Psoas muscle (tissue), 8 donors: ENCODE results near the gene AUTS2. TPM values are rescaled to one million over a fixed set of nuclear protein-coding genes. Genes with fewer than 3 reads are reported as not detected.
A peak's percentile ranks its signal among the peaks of the same experiment; 100 is the strongest.

Experiments
- ATAC-seq, 4 donors: fragments of 200-7000 bp; cut with Tn5 transposase; one replicate each; pipeline ENCODE4 v1.9.1; 2020; ENCODE audit warnings: moderate library complexity in 3 of 4, mild to moderate bottlenecking in 2 of 4
- DNase-seq, 2 donors: peaks; one replicate each; pipeline ENCODE4 v3.0.0-alpha.2; 2020
- H3K27ac ChIP-seq: fragments of 200-600 bp; one replicate; pipeline ENCODE4 v1.8.0; 2022
- H3K27me3 ChIP-seq, 3 donors: fragments of 200-600 bp in 1 of 3; one replicate each; pipeline versions ENCODE4 v1.6.1 to v1.8.0; 2013 to 2022; ENCODE audit warnings: low read length in 2 of 3, mild to moderate bottlenecking in 2 of 3, moderate library complexity in 1 of 3; ENCODE audit not compliant: insufficient read depth in 3 of 3
- H3K36me3 ChIP-seq, 2 donors: fragments of 200-600 bp in 1 of 2; one replicate each; pipeline versions ENCODE4 v1.6.1 to v1.8.0; 2013 to 2022; ENCODE audit warnings: low read depth in 1 of 2, mild to moderate bottlenecking in 1 of 2, moderate library complexity in 1 of 2; ENCODE audit not compliant: insufficient read depth in 1 of 2
- H3K4me1 ChIP-seq: fragments of 200-600 bp; one replicate; pipeline ENCODE4 v1.8.0; 2022
- H3K4me3 ChIP-seq: fragments of 200-600 bp; one replicate; pipeline ENCODE4 v1.8.0; 2022; ENCODE audit warnings: mild to moderate bottlenecking
- H3K9me3 ChIP-seq: fragments of 200-600 bp; one replicate; pipeline ENCODE4 v1.8.0; 2022
- WGBS, 3 donors: extraction: QIAGEN DNeasy Blood & Tissue Kit; methylation state at CpG; one replicate each; pipeline versions ENCODE4 v1.1.6 to v1.1.7; 2013; 5-methylcytosine and 5-hydroxymethylcytosine counted together
- intact Hi-C, 2 donors: fragments of 100-400 bp; cut with DNase I; formaldehyde crosslinking; loops; one replicate each; pipeline versions ENCODE4 v1.11.0 to v1.14.2; 2022
- polyA plus RNA-seq, 3 donors: library from polyadenylated mRNA; stranded (reverse); fragments of 200-250 nt; gene quantifications; one replicate each; pipeline ENCODE4 v1.2.3, GENCODE V29; 2013
- total RNA-seq, 4 donors: library from RNA; stranded (reverse); fragmentation: NEBNext Ultra II Directional in 2 of 4; extraction: Animal tissue kit (Norgen Biotek cat#: 25700) in 2 of 4; gene quantifications; one replicate each; pipeline versions ENCODE4 v1.2.1 to v1.2.4, GENCODE V29; 2021 to 2023
- TF ChIP-seq, protein P1 (sequence below): fragments of 200-600 bp; IDR thresholded peaks from one replicate; pipeline ENCODE4 v1.8.0; 2022; ENCODE audit warnings: antibody characterized with exemption
- donor health status: healthy with polysubstance abuse.
- donor health status: DM: no; HTN: no; CAD: no; lungs with moderate emphysema.
- donor health status: Bipolar disorder and iron deficiency.
- donor health status: healthy.
- donor health status: DM: yes; HTN: yes; CAD: no.
- donor health status: DM: no; HTN: no; CAD: no.
- donor health status: DM: no; HTN: no; CAD: no.
- donor health status: DM: yes; HTN: yes; CAD: no.

Gene AUTS2
- total and polyA plus RNA-seq, 7 donors: 5.0 to 33.5 (median 14.3) TPM

- ATAC-seq: no peak
- no peaks in the 10 kb centered on the region for H3K4me1 ChIP-seq
- H3K27me3 ChIP-seq: no peaks in the 10 kb centered on the region
- TF ChIP-seq, protein P1, sequence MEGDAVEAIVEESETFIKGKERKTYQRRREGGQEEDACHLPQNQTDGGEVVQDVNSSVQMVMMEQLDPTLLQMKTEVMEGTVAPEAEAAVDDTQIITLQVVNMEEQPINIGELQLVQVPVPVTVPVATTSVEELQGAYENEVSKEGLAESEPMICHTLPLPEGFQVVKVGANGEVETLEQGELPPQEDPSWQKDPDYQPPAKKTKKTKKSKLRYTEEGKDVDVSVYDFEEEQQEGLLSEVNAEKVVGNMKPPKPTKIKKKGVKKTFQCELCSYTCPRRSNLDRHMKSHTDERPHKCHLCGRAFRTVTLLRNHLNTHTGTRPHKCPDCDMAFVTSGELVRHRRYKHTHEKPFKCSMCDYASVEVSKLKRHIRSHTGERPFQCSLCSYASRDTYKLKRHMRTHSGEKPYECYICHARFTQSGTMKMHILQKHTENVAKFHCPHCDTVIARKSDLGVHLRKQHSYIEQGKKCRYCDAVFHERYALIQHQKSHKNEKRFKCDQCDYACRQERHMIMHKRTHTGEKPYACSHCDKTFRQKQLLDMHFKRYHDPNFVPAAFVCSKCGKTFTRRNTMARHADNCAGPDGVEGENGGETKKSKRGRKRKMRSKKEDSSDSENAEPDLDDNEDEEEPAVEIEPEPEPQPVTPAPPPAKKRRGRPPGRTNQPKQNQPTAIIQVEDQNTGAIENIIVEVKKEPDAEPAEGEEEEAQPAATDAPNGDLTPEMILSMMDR: no peak
- H3K36me3 ChIP-seq: peaks cover 0 to 34% of the 10 kb centered on the region in 2 donors
- WGBS, 3 donors: 92 to 95% (median 94%) methylated on average over 8 of the region's 8 CpGs
- intact Hi-C loops: no loop called here
- no peak overlapping the region for H3K4me3 ChIP-seq
- H3K27ac ChIP-seq: no peak overlapping the region
- no peak for DNase-seq
- peaks cover 4% of the 10 kb centered on the region for H3K9me3 ChIP-seq
Observed at GRCh38 chr7:70794962-70795361, 1196.7 kb downstream of the AUTS2 start.

- Histone ChIP-seq H3K27ac (no peak overlapping the region), H3K4me3 (no peak overlapping the region), H3K9me3 (peaks cover 11% of the 10 kb centered on the region), H3K36me3 (peaks cover 0 to 24% of the 10 kb centered on the region in 2 donors), H3K4me1 (no peaks in the 10 kb centered on the region), H3K27me3 (no peaks in the 10 kb centered on the region)
- ATAC-seq (peak in 1 of 4 donors; percentile 19), DNase-seq (no peak)
- TF ChIP-seq, protein P1: no peak
- WGBS, 3 donors: 94 to 95% (median 95%) methylated on average over 5 of the region's 5 CpGs
- intact Hi-C loops: no loop called here
Observed at GRCh38 chr7:70795948-70796347, 1197.7 kb downstream of the AUTS2 start.

DNA sequence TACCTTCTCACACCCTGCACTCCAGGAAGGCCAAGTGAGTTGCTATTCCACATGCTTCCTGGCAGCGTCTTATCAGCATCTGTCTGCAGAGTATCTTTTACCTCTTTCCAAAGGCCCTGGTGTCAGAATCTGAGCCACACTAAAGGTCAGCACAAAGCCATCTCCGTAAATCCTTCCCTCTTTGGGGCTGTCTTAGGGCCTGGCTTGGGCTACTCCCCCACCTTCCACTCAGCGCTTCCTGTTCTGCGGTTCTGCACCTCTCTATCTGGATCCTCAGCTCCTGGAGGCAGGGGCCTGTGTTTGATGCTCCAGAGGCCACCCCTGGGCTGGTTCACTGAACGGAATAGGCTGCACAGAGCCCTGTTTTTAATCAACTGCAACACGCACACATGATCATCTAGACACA is 1198.8 kb downstream of the AUTS2 start:
- TF ChIP-seq, protein P1: no peak
- H3K4me3 ChIP-seq: no peak overlapping the region
- ATAC-seq (peak in 3 of 4 donors; percentile 15 to 37 (median 33)), DNase-seq (no peak)
- intact Hi-C loops: no loop called here
- peaks cover 0 to 13% of the 10 kb centered on the region in 2 donors for H3K36me3 ChIP-seq
- H3K27ac ChIP-seq: no peak overlapping the region
- peaks cover 11% of the 10 kb centered on the region for H3K9me3 ChIP-seq
- 48 to 52% (median 48%) methylated on average over 6 of the region's 6 CpGs for WGBS, 3 donors
- no peaks in the 10 kb centered on the region for H3K27me3 ChIP-seq
- no peaks in the 10 kb centered on the region for H3K4me1 ChIP-seq

- DNase-seq (no peak), ATAC-seq (no peak)
- H3K27ac ChIP-seq: no peak overlapping the region
- 94 to 97% (median 94%) methylated on average over 4 of the region's 4 CpGs for WGBS, 3 donors
- H3K4me3 ChIP-seq: no peak overlapping the region
- intact Hi-C loops: no loop called here
- H3K9me3 ChIP-seq: peaks cover 17% of the 10 kb centered on the region
- no peaks in the 10 kb centered on the region for H3K4me1 ChIP-seq
- TF ChIP-seq, protein P1: no peak
- peaks cover 0 to 2% (median 0%) of the 10 kb centered on the region in 3 donors for H3K27me3 ChIP-seq
- no peaks in the 10 kb centered on the region for H3K36me3 ChIP-seq
Observed at GRCh38 chr7:70799841-70800405, 1201.6 kb downstream of the AUTS2 start.

DNA sequence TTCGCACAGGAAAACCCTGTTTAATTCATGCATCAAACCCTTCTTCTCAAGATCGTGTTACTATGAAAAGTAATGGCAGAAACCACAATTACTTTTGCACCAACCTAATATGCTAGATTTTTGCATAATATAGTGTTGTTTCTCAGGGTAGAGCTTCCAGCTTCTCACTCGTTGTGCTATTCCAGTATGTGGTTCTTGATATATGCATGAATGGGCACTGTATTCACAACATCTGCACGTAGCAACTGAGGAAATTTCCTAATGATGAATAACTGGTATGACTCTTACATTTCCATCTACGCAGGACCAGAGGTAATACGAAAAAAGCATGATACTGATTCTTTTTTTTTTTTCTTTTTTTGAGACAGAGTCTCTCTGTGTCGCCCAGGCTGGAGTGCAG is 1207.1 kb downstream of the AUTS2 start:
- Histone ChIP-seq H3K27ac (no peak overlapping the region), H3K9me3 (peaks cover 10% of the 10 kb centered on the region), H3K4me1 (no peaks in the 10 kb centered on the region), H3K4me3 (no peak overlapping the region), H3K27me3 (peaks cover 0 to 2% (median 0%) of the 10 kb centered on the region in 3 donors), H3K36me3 (no peaks in the 10 kb centered on the region)
- TF ChIP-seq, protein P1: no peak
- ATAC-seq (no peak), DNase-seq (no peak)
- WGBS, 3 donors: 62 to 72% (median 66%) methylated on average over 7 of the region's 7 CpGs
- intact Hi-C loops: no loop called here
